Stimulated activated memory B cell treated with anti-CD40 and anti-IgM and Interleukin-4, amounts not matched to agents 10 μg/mL and 1 μg/mL and 100 μg/mL, for 72 hours (primary cell): ENCODE results near the gene RSRC2.
"Not testable (repeated sequence)": the region's sequence is repeated elsewhere in the genome, so short reads cannot be mapped to it uniquely, and the experiment has no call there.

ENCODE experiments used
- ATAC-seq: fragments of 150-1000 bp; cut with Tn5 transposase; 2 replicates; pipeline ENCODE4 v1.10.0; 2021
- H3K27ac Mint-ChIP-seq: one replicate; pipeline ENCODE4 v1.8.0; 2022; ENCODE audit warnings: mild to moderate bottlenecking, mixed read lengths
- H3K27me3 Mint-ChIP-seq: one replicate; pipeline ENCODE4 v1.8.0; 2022; ENCODE audit warnings: mixed read lengths
- H3K36me3 Mint-ChIP-seq: one replicate; pipeline ENCODE4 v1.8.0; 2022; ENCODE audit warnings: mixed read lengths
- H3K4me1 Mint-ChIP-seq: one replicate; pipeline ENCODE4 v1.8.0; 2022; ENCODE audit warnings: mixed read lengths
- H3K4me3 Mint-ChIP-seq: one replicate; pipeline ENCODE4 v1.8.0; 2022; ENCODE audit warnings: mild to moderate bottlenecking, moderate library complexity, mixed read lengths
- H3K9me3 Mint-ChIP-seq: one replicate; pipeline ENCODE4 v1.8.0; 2022; ENCODE audit warnings: mixed read lengths

Gene RSRC2

DNA sequence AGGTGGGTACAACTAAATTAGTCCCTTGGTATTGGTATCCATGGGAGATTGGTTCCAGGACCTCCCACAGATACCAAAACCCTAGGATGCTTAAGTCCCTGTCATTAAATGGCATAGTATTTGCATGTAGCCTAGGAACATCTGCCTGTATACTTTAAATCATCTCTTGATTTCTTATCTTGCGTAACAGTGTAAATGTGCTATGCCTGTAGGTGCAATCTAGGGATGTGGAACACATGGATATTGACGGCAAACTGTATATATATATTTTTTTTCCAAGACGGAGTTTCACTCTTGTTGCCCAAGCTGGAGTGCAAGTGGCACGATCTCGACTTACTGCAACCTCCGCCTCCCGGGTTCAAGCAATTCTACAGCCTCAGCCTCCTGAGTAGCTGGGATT, 1.8 kb upstream of the RSRC2 start:
- H3K36me3 Mint-ChIP-seq, result peaks cover 18% of the 10 kb centered on the region
- H3K9me3 Mint-ChIP-seq, result no peaks in the 10 kb centered on the region
- H3K4me3 Mint-ChIP-seq, result no peak overlapping the region
- H3K4me1 Mint-ChIP-seq, result peaks cover 36% of the 10 kb centered on the region
- no peak for ATAC-seq
- H3K27me3 Mint-ChIP-seq, result no peaks in the 10 kb centered on the region
- no peak overlapping the region for H3K27ac Mint-ChIP-seq

DNA sequence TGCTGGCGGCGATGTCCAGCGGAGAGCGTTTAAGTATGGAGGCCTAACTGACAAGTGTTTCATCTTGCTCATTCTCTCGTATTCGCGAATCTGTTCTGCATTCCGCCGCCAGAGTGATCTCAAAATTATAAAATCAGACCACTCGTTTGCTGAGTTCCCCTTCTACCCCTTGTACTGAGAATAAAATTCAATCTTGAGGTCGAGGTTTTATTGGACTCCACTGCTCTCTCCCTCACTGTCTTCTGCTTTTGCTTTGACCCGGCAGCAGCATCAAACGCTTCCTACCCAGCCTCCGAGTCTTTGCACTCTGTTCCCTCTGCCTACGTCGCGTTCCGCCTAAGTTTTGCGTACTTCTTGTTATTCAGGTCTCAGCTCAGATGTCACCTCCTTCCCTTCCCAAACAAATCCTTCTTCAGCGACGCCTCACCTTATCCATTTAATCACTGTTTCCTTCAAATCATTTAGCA, 775 bp upstream of the RSRC2 start:
- no peak overlapping the region for H3K4me3 Mint-ChIP-seq
- peaks cover 42% of the 10 kb centered on the region for H3K4me1 Mint-ChIP-seq
- H3K27me3 Mint-ChIP-seq, result no peaks in the 10 kb centered on the region
- no peak overlapping the region for H3K27ac Mint-ChIP-seq
- peaks cover 16% of the 10 kb centered on the region for H3K36me3 Mint-ChIP-seq
- no peak for ATAC-seq
- H3K9me3 Mint-ChIP-seq, result no peaks in the 10 kb centered on the region

DNA sequence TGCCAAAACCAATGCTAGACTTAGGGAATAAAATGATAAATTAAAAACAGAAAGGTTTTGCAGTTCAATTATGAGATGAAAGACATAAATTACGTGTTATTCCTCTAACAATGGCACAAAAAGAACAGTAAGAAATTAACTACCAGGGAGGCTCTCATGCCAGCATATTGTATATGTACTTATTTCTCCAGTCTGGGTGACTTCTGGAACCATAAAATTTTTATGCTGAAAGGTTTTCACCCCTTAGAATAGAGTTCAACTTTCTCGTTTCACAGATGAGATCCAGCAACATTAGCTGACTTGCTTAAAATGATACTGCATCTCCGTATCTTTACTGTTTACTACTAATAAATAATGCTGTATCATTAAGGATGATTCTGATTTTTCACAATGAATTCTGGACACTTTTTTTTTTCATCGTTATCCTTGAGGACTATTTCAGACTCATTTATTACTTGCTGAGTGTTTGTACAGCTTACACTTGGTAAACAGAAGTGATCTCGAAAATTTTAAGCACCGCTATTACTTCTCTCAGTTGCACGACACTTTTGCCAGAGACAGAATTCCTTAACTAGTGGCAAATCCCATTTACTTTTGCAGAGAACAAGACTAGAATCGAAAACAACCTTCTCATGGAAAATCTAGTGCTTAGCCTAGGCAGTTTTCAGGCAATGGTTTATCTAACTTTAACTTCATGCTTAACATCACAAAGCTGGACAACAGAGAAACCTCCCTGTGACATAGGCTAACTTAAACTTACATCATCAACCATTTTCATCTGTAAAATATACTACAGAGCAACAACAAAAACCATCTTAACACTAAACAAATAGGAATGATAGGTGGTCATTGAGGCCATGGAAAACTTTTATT, 2.7 kb downstream of the RSRC2 start:
- no peaks in the 10 kb centered on the region for H3K9me3 Mint-ChIP-seq
- H3K27me3 Mint-ChIP-seq, result no peaks in the 10 kb centered on the region
- ATAC-seq, result no peak
- no peak overlapping the region for H3K27ac Mint-ChIP-seq
- peaks cover 40% of the 10 kb centered on the region for H3K36me3 Mint-ChIP-seq
- H3K4me1 Mint-ChIP-seq, result peaks cover 38% of the 10 kb centered on the region
- no peak overlapping the region for H3K4me3 Mint-ChIP-seq

DNA sequence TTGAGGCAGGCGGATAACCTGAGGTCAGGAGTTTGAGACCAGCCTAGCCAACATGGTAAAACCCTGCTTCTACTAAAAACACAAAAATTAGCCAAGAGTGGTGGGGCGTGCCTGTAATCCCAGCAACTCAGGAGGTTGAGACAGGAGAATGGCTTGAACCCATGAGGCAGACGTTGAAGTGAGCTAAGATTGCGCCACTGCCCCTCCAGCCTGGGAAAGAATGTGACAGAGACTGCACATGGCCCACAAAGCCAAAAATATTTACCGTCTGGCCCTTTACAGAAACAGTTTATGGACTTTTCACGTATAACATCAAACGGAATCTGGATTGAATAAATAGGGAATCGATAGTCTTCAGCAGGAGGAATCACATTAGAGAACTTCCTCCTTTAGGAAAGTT, 3.5 kb downstream of the RSRC2 start:
- no peaks in the 10 kb centered on the region for H3K9me3 Mint-ChIP-seq
- H3K4me1 Mint-ChIP-seq, result peaks cover 38% of the 10 kb centered on the region
- H3K27ac Mint-ChIP-seq, result no peak overlapping the region
- no peak overlapping the region for H3K4me3 Mint-ChIP-seq
- no peak for ATAC-seq
- H3K27me3 Mint-ChIP-seq, result no peaks in the 10 kb centered on the region
- H3K36me3 Mint-ChIP-seq, result peaks cover 48% of the 10 kb centered on the region

DNA sequence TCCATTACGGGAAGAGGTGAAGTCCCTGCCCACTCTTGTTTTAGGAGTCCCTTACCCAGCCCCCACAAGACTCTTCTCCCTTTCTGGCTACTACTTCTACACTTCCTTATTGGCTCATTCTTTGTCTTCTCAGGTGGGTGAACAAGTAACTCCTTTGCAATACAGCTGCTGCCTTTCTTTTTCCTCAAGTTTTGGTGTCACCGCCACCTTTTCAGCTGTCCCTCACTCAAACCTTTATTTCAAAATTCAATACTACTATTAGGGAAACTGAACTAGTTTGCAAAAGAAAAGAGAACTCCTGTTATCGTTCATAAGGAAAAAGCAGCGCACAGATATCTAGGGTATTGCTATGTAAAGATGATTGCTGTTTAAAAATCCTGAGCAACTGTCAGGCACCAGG, 6.1 kb downstream of the RSRC2 start:
- no peak for ATAC-seq

DNA sequence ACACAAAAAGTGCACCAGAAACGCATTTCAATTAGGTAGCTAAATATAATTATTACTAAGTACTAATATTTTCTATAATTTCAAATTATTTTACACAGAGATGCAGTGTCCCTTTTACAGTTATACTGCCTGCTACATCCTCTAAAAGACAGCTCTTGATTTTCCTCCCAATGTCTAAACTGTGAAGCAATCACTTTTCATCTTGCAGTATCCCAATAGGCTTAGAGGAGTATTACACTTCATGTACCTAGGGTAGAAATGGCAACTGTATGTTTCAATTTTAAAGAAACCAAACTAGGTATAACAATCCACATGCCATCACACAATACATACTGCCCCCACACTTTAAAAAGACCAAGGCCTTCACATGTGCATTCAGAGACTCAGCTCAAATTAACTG, 7.3 kb downstream of the RSRC2 start:
- Mint-ChIP-seq H3K27me3 (no peaks in the 10 kb centered on the region), H3K4me1 (peaks cover 33% of the 10 kb centered on the region), H3K27ac (no peak overlapping the region), H3K9me3 (no peaks in the 10 kb centered on the region), H3K36me3 (peaks cover 72% of the 10 kb centered on the region), H3K4me3 (no peak overlapping the region)
- no peak for ATAC-seq

More for the DNA sequence above, 6.1 kb downstream of the RSRC2 start:
- Mint-ChIP-seq H3K27ac (no peak overlapping the region), H3K36me3 (peaks cover 69% of the 10 kb centered on the region), H3K9me3 (no peaks in the 10 kb centered on the region), H3K27me3 (no peaks in the 10 kb centered on the region), H3K4me1 (peaks cover 44% of the 10 kb centered on the region), H3K4me3 (no peak overlapping the region)

DNA sequence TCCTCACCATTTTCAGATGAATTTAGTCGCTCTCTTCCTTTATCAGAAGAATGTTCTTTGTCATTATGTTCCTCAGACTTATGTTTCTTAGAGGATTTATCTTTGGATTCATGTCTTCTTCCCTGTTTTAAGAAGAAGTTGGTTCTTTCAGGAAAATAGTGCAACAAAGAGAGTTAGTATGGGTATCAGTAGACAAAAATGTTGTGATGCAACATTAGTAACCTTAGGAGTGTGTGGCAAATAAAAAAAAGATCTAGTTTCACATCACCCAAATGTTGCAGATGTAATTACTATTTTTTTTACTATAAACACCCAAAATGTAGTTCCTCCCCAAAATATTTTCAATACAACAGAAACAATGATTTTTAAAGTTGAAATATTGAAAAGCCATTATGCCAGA, 7.8 kb downstream of the RSRC2 start:
- H3K36me3 Mint-ChIP-seq, result peaks cover 77% of the 10 kb centered on the region
- H3K4me3 Mint-ChIP-seq, result no peak overlapping the region
- H3K27ac Mint-ChIP-seq, result no peak overlapping the region
- H3K9me3 Mint-ChIP-seq, result no peaks in the 10 kb centered on the region
- no peaks in the 10 kb centered on the region for H3K27me3 Mint-ChIP-seq
- ATAC-seq, result no peak
- H3K4me1 Mint-ChIP-seq, result peaks cover 28% of the 10 kb centered on the region

DNA sequence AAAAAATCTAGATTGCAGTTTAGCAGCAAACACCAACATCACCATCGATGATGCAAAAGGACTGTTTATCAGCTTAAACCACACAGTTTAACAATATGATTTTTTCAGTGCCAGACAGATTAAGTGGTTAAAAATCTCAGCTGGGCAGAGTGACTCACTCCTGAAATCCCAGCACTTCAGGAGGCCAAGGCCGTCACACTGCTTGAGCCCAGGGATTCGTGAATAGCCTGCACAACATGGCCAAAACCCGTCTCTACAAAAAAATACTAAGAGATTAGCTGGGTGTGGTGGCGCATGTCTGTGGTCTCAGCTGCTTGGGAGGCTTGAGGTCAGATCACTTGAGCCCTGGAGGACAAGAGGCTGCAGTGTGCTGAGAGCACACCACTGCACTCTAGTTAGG, 8.9 kb downstream of the RSRC2 start:
- Mint-ChIP-seq H3K4me1 (peaks cover 18% of the 10 kb centered on the region), H3K27ac (peak overlapping the region; percentile 36), H3K27me3 (no peaks in the 10 kb centered on the region), H3K9me3 (no peaks in the 10 kb centered on the region), H3K4me3 (no peak overlapping the region), H3K36me3 (peaks cover 75% of the 10 kb centered on the region)
- no peak for ATAC-seq

DNA sequence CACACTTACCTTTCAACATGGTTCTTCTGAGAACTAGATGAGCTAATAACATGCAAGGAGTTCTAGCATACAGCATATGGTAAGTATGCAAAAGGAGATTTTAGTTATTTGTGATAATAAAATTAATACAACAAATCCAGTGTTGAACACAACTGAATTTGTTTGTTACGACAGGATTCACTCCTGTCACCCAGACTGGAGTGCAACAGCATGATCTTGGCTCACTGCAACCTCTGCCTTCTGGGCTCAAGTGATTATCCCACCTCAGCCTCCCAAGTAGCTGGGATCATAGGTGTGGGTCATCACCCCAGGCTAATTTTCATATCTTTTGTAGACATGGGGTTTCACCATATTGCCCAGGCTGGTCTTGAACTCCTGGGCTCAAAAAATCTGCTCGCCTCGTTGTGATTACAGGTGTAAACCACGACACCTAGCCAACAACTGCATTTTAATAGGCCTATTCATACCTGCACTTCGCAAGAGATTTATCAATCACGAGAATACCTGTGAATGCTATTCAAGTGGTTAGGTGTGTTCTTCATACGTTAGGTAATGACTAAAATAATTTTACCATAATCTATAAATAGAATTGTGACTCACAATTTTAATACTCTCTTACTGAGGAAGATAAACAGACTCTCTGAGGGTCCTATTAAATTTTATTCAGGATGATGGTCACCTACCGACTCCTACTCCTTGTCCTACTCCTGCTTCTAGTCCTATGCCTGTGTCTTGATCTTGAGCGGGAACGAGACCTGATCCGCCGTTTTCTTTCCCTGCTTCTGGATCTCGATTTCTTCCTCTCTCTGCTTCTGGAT, 10.0 kb downstream of the RSRC2 start:
- peak overlapping the region; percentile 36 for H3K27ac Mint-ChIP-seq
- no peaks in the 10 kb centered on the region for H3K9me3 Mint-ChIP-seq
- peaks cover 80% of the 10 kb centered on the region for H3K36me3 Mint-ChIP-seq
- no peak overlapping the region for H3K4me3 Mint-ChIP-seq
- ATAC-seq, result no peak
- no peaks in the 10 kb centered on the region for H3K27me3 Mint-ChIP-seq
- H3K4me1 Mint-ChIP-seq, result peaks cover 18% of the 10 kb centered on the region

DNA sequence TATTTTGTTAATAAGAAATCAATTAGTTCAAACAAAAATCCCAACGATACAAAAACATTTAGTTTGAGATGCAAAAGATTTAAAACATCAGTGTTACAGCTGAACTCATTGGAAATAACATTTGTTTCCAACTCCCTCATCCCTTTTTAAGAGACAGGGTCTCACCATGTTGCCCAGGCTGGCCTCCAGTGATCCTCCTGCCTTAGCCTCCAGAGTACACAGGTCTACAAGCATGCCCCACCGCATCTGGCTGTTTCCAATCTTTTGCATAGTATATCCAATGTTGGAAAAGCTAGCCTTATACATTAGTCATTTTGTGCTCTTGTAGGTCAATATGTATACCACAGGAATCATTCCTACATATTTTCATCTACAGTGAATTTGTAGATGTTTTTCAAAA, 11.5 kb downstream of the RSRC2 start:
- no peak overlapping the region for H3K4me3 Mint-ChIP-seq
- no peak for ATAC-seq
- H3K36me3 Mint-ChIP-seq, result peaks cover 74% of the 10 kb centered on the region
- H3K27ac Mint-ChIP-seq, result no peak overlapping the region
- no peaks in the 10 kb centered on the region for H3K9me3 Mint-ChIP-seq
- no peaks in the 10 kb centered on the region for H3K27me3 Mint-ChIP-seq
- H3K4me1 Mint-ChIP-seq, result peaks cover 12% of the 10 kb centered on the region

DNA sequence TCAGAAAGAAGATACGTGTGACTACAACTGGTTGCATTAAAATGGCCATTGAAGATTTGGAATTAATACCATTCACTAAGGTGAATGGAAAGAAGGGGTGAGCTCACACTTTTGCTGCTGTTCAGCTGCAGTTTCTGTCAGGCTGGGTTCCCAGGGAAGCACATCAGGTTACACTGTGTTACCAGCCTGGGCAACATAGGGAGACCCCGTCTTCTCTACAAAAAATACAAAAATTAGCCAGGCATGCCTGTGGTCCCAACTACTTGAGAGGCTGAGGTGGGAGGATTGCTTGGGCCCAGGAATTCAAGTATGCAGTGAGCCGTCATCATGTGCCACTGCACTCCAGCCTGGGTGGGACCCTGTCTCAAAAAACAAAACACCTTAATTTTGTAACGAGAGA, 13.1 kb downstream of the RSRC2 start:
- peak overlapping the region; percentile 8 for H3K27ac Mint-ChIP-seq
- no peak for ATAC-seq
- H3K4me3 Mint-ChIP-seq, result no peak overlapping the region
- peaks cover 69% of the 10 kb centered on the region for H3K36me3 Mint-ChIP-seq
- H3K4me1 Mint-ChIP-seq, result peaks cover 6% of the 10 kb centered on the region
- no peaks in the 10 kb centered on the region for H3K27me3 Mint-ChIP-seq
- H3K9me3 Mint-ChIP-seq, result no peaks in the 10 kb centered on the region

DNA sequence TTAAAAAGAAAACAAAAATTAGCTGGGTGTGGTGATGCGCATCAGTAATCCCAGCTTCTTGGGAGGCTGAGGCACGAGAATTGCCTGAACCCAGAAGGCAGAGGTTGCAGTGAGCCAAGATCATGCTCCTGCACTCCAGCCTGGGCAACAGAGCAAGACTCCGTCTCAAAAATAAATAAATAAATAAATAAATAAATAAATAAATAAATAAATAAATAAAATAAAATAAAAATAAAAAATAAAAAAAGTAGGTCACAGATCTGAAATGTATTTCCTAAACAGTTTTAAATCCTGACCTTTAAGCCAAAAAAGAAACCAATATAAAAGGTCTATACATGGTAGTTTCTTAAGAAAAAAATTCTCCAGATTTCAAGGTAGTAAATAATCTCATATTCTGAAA, 13.7 kb downstream of the RSRC2 start:
- H3K27ac Mint-ChIP-seq, H3K9me3 Mint-ChIP-seq, H3K4me1 Mint-ChIP-seq, ATAC-seq, H3K27me3 Mint-ChIP-seq, H3K4me3 Mint-ChIP-seq: not testable (repeated sequence)
- peaks cover 65% of the 10 kb centered on the region for H3K36me3 Mint-ChIP-seq

DNA sequence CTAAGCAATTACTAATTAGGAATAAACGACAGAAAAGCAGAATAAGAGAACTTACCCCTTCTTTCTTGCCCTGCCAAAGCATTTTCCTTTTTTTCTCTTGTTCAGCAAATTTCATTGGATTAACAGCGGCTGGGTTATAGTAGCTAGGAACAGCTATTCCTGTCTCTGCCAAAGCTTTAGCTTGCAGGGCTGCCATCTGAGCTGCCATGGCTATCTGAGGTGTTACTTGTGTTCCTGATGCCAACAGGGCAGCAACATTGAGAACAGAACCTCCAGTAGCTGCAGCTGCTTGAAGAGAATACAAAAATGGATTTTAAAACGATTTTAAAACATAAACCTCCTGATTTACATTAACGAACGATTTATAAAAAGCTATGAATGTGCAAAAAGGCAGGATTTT, 18.6 kb downstream of the RSRC2 start:
- Mint-ChIP-seq H3K27me3 (no peaks in the 10 kb centered on the region), H3K9me3 (no peaks in the 10 kb centered on the region), H3K27ac (no peak overlapping the region), H3K36me3 (peaks cover 41% of the 10 kb centered on the region), H3K4me3 (no peak overlapping the region), H3K4me1 (peaks cover 5% of the 10 kb centered on the region)
- no peak for ATAC-seq

DNA sequence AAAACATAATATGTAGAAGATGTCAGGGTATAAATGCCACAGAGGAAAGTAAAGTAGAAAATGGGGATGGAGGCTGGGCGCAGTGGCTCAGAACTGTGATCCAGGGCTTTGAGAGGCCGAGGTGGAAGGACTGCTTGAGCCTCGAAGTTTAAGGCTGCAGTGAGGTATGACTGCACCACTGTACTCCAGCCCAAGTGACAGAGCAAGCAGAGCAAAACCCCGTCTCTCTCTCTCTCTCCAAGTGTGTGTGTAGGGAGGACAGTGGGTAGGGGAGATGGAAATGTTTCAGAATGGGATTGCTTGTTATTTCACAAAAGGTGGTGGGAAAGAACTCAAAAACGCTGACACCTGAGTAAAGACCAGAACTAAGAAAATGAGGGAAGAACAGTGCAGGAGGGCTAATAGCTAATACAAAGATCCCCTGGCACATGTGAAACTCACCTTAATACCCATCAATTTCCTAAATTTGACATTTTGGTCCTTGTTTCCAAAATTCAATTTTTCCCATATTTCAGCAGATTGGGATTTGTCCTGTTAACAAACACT, 20.3 kb downstream of the RSRC2 start:
- ATAC-seq, result no peak
- peaks cover 33% of the 10 kb centered on the region for H3K36me3 Mint-ChIP-seq
- peaks cover 16% of the 10 kb centered on the region for H3K4me1 Mint-ChIP-seq
- H3K4me3 Mint-ChIP-seq, result no peak overlapping the region
- H3K27ac Mint-ChIP-seq, result no peak overlapping the region
- H3K27me3 Mint-ChIP-seq, result no peaks in the 10 kb centered on the region
- no peaks in the 10 kb centered on the region for H3K9me3 Mint-ChIP-seq

DNA sequence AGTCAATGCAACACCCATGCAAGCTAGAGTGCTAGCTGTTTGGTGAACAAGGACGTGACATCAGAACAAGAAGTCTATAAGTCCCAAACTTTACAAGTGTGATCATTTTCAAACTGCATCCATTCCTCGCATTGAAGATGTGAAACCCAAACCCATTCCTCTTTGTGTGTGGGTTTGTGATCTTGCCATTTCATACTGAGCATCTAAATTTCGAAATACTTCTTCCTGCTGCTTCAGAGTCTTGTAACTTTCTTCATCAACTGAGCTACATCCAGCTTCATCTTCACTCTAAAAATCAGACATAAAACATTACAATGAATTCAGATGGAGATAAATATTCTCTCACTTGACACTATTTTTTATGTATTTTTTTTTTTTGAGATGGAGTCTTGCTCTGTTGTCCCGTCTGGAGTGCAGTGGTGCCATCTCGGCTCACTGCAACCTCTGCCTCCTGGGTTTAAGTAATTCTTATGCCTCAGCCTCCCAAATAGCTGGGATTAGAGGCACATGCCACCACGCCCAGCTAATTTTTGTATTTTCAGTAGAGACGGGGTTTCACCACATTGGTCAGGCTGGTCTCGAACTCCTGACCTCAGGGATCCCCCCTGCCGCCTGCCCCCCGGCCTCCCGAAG, 21.2 kb downstream of the RSRC2 start:
- H3K9me3 Mint-ChIP-seq, result no peaks in the 10 kb centered on the region
- no peak overlapping the region for H3K4me3 Mint-ChIP-seq
- no peaks in the 10 kb centered on the region for H3K27me3 Mint-ChIP-seq
- H3K27ac Mint-ChIP-seq, result no peak overlapping the region
- no peak for ATAC-seq
- H3K4me1 Mint-ChIP-seq, result peaks cover 24% of the 10 kb centered on the region
- peaks cover 27% of the 10 kb centered on the region for H3K36me3 Mint-ChIP-seq
